ENCODE results near the gene ATP1A2. TPM values are rescaled to one million over a fixed set of nuclear protein-coding genes. Genes with fewer than 3 reads are reported as not detected.

ATP1A2 gene
- total and polyA plus RNA-seq, 2 experiments from 2014 or later, result 4.9 to 17.7 TPM

DNA sequence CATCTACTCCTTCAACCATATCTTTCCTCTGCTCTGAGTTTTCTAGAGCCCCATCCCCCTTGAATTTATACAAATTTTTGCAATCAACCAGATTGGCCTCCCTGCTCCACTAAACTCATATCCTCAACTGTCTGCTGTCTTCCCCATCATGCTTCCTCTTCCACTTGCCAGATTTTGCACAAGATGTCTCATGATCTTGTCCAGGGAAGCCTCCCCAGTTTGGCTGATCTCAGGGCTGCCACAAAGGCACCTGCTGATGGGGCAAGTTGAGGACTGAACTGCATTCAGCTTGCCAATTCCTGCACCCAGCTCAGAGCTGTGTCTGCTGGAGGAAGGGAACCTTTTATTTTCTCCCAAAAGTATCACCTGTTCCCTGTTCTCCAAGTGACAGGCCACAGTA, 38.1 kb upstream of the ATP1A2 start (continued):
- TF ChIP-seq, protein P1, sequence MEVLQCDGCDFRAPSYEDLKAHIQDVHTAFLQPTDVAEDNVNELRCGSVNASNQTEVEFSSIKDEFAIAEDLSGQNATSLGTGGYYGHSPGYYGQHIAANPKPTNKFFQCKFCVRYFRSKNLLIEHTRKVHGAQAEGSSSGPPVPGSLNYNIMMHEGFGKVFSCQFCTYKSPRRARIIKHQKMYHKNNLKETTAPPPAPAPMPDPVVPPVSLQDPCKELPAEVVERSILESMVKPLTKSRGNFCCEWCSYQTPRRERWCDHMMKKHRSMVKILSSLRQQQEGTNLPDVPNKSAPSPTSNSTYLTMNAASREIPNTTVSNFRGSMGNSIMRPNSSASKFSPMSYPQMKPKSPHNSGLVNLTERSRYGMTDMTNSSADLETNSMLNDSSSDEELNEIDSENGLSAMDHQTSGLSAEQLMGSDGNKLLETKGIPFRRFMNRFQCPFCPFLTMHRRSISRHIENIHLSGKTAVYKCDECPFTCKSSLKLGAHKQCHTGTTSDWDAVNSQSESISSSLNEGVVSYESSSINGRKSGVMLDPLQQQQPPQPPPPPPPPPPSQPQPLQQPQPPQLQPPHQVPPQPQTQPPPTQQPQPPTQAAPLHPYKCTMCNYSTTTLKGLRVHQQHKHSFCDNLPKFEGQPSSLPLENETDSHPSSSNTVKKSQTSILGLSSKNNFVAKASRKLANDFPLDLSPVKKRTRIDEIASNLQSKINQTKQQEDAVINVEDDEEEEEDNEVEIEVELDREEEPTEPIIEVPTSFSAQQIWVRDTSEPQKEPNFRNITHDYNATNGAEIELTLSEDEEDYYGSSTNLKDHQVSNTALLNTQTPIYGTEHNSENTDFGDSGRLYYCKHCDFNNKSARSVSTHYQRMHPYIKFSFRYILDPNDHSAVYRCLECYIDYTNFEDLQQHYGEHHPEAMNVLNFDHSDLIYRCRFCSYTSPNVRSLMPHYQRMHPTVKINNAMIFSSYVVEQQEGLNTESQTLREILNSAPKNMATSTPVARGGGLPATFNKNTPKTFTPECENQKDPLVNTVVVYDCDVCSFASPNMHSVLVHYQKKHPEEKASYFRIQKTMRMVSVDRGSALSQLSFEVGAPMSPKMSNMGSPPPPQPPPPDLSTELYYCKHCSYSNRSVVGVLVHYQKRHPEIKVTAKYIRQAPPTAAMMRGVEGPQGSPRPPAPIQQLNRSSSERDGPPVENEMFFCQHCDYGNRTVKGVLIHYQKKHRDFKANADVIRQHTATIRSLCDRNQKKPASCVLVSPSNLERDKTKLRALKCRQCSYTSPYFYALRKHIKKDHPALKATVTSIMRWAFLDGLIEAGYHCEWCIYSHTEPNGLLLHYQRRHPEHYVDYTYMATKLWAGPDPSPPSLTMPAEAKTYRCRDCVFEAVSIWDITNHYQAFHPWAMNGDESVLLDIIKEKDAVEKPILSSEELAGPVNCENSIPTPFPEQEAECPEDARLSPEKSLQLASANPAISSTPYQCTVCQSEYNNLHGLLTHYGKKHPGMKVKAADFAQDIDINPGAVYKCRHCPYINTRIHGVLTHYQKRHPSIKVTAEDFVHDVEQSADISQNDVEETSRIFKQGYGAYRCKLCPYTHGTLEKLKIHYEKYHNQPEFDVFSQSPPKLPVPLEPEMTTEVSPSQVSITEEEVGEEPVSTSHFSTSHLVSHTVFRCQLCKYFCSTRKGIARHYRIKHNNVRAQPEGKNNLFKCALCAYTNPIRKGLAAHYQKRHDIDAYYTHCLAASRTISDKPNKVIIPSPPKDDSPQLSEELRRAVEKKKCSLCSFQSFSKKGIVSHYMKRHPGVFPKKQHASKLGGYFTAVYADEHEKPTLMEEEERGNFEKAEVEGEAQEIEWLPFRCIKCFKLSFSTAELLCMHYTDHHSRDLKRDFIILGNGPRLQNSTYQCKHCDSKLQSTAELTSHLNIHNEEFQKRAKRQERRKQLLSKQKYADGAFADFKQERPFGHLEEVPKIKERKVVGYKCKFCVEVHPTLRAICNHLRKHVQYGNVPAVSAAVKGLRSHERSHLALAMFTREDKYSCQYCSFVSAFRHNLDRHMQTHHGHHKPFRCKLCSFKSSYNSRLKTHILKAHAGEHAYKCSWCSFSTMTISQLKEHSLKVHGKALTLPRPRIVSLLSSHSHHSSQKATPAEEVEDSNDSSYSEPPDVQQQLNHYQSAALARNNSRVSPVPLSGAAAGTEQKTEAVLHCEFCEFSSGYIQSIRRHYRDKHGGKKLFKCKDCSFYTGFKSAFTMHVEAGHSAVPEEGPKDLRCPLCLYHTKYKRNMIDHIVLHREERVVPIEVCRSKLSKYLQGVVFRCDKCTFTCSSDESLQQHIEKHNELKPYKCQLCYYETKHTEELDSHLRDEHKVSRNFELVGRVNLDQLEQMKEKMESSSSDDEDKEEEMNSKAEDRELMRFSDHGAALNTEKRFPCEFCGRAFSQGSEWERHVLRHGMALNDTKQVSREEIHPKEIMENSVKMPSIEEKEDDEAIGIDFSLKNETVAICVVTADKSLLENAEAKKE (CRISPR knock-in tag; IDR thresholded peaks at IDR 0.05), result no peak

- no peak overlapping the region for H3K4me2 ChIP-seq
- peaks cover 47% of the 10 kb centered on the region for H3K27me3 ChIP-seq (ENCODE audit: insufficient read depth)
- ATAC-seq, result peak; percentile 87
- peaks cover 5% of the 10 kb centered on the region; the same call in 2 of the 3 replicates for H3K4me1 Mint-ChIP-seq
- H3K4me3 Mint-ChIP-seq, result no peak overlapping the region
- peaks cover 20% of the 10 kb centered on the region for H3K27me3 Mint-ChIP-seq (ENCODE audit: insufficient read depth, low read depth, poor library complexity)
- H3K4me3 ChIP-seq, result no peak overlapping the region
- H3F3A ChIP-seq (replicated peaks; ENCODE audit: low read depth), result peaks cover 2% of the 10 kb centered on the region; the same call in 1 of the 2 replicates
- H3K4me1 ChIP-seq (ENCODE audit: insufficient read depth), result no peaks in the 10 kb centered on the region
- no peaks in the 10 kb centered on the region for H3K36me3 ChIP-seq (ENCODE audit: insufficient read depth)
- H4K20me1 ChIP-seq (replicated peaks; ENCODE audit: insufficient read depth), result no peaks in the 10 kb centered on the region
- H3K27ac ChIP-seq (ENCODE audit: low read depth), result no peak overlapping the region
- H3K9me2 ChIP-seq (ENCODE audit: insufficient read depth), result no peaks in the 10 kb centered on the region
- TF ChIP-seq JUNB (IDR thresholded peaks at IDR 0.05; ENCODE audit: unreplicated experiment) (no peak), STAT1 (IDR thresholded peaks at IDR 0.05; ENCODE audit: unreplicated experiment) (no peak), CTCF (conservative IDR thresholded peaks at IDR 0.05; ENCODE audit: low read depth in 2 of 2) (peak; percentile 98 to 99), CREB1 (CRISPR knock-in tag; IDR thresholded peaks at IDR 0.05; ENCODE audit: low read depth) (0 out of 2 replicates have a peak, but pooled peaks have one; percentile 23)
- H3K27ac Mint-ChIP-seq, result no peak overlapping the region
- peak; percentile 75 for DNase-seq (ENCODE audit: low spot score)
- H3K9me3 Mint-ChIP-seq, result no peaks in the 10 kb centered on the region
- H2AFZ ChIP-seq, result peak overlapping the region; percentile 80
- no peaks in the 10 kb centered on the region for H3K79me2 ChIP-seq (replicated peaks; ENCODE audit: insufficient read depth)
- no peaks in the 10 kb centered on the region for H3K36me3 Mint-ChIP-seq (ENCODE audit: low read depth)
Measured at GRCh38 chr1:160078512-160079195, 36.9 kb upstream of the ATP1A2 start.
